SHP77 (cell line): Measurements from ENCODE around the gene CRYGA.
"Not testable (repeated sequence)": the region's sequence is repeated elsewhere in the genome, so short reads cannot be mapped to it uniquely, and the experiment has no call there.

Experiments used
- DNase-seq, 2 experiments: peaks; one replicate each; lab custom pipeline; 2025; lab: John Stamatoyannopoulos, UW

Gene CRYGA

DNA sequence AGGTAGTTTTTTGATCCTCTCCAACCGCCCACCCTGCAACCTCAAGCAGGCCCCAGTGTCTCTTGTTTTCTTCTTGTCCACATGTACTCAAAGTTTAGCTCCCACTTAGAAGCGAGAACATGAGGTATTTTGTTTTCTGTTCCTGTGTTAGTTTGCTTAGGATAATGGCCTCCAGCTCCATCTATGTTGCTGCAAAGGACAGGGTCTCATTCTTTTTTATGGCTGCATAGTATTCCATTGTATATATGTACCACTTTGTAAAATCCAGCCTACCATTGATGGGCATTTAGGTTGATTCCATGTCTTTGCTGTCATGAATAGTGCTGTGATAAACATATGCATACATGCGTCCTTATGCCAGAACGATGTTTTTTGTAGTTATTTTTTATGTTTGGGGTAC is 36.3 kb downstream of the CRYGA start:
- DNase-seq: no peak

GRCh38 chr2:208125251-208125650 is 38.1 kb downstream of the CRYGA start:
- DNase-seq: no peak

GRCh38 chr2:208124013-208124715 is 39.2 kb downstream of the CRYGA start, which contains the start of gene CRYGD:
TSS of gene CRYGD (minus strand) at chr2:208124524. CDS start at chr2:208124473, 51 bp downstream.
- DNase-seq: not testable (repeated sequence)

- DNase-seq: no peak
These were observed 41.1 kb downstream of the CRYGA start for GRCh38 chr2:208122248-208122647.

GRCh38 chr2:208118918-208119317 is 44.5 kb downstream of the CRYGA start:
- DNase-seq: no peak

- not testable (repeated sequence) for DNase-seq
These were observed 46.0 kb downstream of the CRYGA start for GRCh38 chr2:208117390-208117789.

DNA sequence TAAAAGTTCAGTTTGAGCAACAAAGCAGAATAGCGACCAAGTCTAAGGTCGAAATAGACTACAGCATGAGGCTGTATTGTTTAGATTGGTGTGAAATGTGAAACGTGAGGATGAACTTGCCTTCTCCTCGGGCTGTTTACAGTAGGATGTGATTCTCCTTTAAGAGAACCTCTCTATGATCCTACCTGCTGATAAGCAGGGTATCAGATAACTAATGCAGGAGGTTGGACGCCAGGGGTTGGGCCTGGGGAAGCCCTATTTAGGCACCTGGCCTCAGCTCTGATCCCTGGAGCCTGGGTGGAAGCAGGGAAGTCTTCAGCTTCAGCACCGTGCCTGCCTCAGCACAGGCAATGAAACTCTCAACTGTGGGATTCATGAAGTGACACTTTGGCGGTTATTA is 50.4 kb downstream of the CRYGA start:
- DNase-seq: no peak

GRCh38 chr2:208112273-208112745 is 51.1 kb downstream of the CRYGA start:
- DNase-seq: not testable (repeated sequence)
